HG03280 (cell line): ENCODE results near the gene ZNF557.
A peak's percentile ranks its signal among the peaks of the same experiment; 100 is the strongest.
"Not testable (repeated sequence)": the region's sequence is repeated elsewhere in the genome, so short reads cannot be mapped to it uniquely, and the experiment has no call there.

Experiments
- ATAC-seq: cut with Tn5 transposase; IDR thresholded peaks from one replicate; pipeline ENCODE4 v1.9.1; 2021; ENCODE audit warnings: mild to moderate bottlenecking, moderate library complexity; ENCODE audit not compliant: unreplicated experiment

Gene ZNF557

GRCh38 chr19:7069042-7069903, at the start of gene ZNF557:
Gene ZNF557 (plus strand): TSS chr19:7069703. CDS start chr19:7075075, 5,372 bp downstream.
- peak; percentile 93 for ATAC-seq

DNA sequence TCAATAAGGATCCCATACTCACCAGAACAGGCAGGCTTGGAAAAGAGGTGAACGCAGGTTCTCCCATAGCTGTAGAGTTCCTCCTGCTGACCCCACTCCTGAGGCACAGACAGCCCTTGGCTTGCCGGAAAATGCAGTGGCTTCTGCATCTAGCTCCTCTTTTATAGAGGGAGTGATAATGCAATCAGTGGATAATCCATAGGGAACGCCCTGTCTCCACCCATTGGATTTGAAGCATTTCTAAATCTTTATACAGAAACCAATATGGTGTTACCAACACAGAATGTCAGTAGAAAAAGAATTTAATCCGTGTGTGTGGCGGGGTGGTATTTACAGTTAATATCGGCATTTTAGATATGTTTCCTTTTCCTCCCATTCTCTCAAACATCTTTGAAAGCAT, 48.2 kb upstream of the ZNF557 start, which contains the start of gene MBD3L2B:
MBD3L2B (minus strand) TSS at position 101 of the 400 bp plus-strand sequence; CDS start at position 67, 34 bp downstream.
- ATAC-seq, result not testable (repeated sequence)

DNA sequence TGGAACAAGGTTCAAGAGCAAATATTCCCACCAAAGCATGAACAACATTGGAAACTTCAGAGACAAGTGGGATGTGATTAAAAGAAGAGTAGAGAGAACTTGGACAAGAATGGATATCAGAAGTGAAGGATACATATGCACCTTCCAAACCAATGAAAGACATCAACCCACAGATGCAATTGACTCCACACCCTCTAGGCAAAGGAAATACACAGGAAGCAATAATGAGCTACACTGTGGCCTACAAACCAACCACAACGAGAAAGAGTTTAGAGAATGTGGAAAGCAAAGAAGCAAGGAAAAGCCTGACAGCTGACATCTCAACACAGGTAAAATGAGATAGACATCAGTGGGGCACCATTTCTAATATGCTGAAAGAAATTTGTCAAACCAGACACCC, 40.7 kb upstream of the ZNF557 start:
- not testable (repeated sequence) for ATAC-seq

DNA sequence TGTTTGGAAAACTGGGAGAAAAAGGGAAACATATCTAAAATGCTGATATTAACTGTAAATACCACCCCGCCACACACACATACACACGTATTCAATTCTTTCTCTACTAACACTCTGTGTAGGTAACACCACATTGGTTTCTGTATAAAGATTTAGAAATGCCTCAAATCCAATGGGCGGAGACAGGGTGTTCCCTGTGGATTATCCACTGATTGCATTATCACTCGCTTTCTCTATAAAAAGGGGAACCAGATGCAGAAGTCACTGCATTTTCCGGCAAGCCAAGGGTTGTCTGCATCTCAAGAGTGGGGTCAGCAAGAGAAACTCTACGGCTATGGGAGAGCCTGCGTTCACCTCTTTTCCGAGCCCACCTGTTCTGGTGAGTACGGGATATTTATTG, 39.2 kb upstream of the ZNF557 start, which contains the start of gene MBD3L5:
MBD3L5 (plus strand) TSS at position 301 of the 400 bp plus-strand sequence; CDS start at position 335, 34 bp downstream.
- ATAC-seq, result not testable (repeated sequence)

- ATAC-seq, result not testable (repeated sequence)
Observed at GRCh38 chr19:7040079-7040478, 29.4 kb upstream of the ZNF557 start, which contains the start of gene MBD3L4. Gene MBD3L4 (minus strand): TSS chr19:7040179. CDS start chr19:7040144, 35 bp downstream.

- not testable (repeated sequence) for ATAC-seq
Observed at GRCh38 chr19:7041563-7041962, 27.9 kb upstream of the ZNF557 start.

DNA sequence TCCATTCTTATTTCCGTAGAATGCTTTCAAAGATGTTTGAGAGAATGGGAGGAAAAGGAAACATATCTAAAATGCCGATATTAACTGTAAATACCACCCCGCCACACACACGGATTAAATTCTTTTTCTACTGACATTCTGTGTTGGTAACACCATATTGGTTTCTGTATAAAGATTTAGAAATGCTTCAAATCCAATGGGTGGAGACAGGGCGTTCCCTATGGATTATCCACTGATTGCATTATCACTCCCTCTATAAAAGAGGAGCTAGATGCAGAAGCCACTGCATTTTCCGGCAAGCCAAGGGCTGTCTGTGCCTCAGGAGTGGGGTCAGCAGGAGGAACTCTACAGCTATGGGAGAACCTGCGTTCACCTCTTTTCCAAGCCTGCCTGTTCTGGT, 20.5 kb upstream of the ZNF557 start, which contains the start of gene MBD3L2:
MBD3L2 (plus strand) TSS at position 301 of the 400 bp plus-strand sequence; CDS start at position 354, 53 bp downstream.
- not testable (repeated sequence) for ATAC-seq

DNA sequence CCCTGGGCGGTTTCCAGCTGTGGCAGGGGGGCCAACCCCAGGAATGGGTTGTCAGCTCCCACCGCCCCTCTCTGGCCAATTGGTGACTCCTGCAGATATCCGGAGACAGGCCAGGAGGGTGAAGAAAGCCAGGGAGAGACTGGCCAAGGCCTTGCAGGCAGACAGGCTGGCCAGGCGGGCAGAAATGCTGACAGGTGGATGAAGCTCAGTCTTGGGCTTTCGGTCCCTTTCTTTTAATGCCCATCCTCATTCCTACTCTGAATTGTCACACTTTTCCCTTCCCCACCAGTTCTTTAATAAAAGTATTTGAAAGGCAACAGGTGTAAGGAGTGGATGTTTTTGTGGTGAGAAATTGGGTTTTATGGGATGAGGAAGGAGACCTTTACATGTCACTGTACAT, 18.1 kb upstream of the ZNF557 start:
- not testable (repeated sequence) for ATAC-seq

DNA sequence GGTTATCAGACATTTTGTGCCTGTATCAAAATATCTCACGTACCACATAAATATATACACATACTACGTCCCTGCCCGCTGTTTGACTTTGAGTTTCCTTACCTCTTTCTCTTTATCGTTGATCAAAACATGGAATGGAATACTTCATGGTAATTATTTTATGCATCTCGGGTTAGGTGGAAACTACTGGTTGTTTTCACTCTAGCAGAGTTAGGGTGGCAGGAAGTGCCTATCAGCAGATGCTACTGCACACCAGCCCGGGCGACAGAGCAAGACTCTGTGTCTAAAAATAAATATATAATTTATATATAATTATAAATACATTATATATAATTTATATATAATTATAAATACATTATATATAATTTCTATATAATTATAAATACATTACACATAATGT, 16.6 kb upstream of the ZNF557 start:
- not testable (repeated sequence) for ATAC-seq

DNA sequence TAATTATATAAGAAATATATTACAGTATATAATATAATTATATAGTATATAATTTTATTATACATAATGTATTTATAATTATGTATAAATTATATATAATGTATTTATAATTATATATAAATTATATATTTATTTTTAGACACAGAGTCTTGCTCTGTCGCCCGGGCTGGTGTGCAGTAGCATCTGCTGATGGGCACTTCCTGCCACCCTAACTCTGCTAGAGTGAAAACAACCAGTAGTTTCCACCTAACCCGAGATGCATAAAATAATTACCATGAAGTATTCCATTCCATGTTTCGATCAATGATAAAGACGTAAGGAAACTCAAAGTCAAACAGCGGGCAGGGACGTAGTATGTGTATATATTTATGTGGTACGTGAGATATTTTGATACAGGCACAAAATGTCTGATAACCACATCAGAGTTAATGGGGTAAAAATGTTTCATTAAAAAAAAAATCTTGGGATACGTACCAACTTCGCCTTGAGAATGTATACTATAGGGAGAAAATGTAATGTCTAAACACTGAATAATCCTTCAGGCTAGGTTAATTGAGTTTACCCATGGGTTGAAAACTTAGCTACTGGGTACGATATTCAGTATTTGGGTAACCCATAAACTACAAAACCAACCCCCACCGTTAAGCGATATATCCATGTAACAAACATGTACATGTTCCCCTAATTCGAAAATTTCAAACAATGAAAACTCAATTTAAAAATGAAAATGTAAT, 14.7 kb upstream of the ZNF557 start:
- ATAC-seq, result not testable (repeated sequence)

DNA sequence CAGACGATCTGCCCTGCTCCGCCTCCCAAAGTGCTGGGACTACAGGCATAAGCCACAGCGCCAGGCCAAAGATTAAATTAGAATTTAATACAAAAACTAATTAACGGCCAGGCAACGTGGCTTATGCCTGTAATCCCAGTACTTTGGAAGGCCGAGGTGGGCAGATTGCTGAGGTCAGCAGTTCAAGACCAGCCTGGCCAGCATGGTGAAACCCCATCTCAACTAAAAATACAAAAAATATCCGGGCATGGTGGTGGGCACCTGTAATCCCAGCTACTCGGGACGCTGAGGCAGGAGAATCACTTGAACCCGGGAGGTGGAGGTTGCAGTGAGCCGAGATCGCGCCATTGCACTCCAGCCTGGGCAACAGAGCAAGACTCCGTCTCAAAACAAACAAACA, 13.8 kb upstream of the ZNF557 start:
- ATAC-seq, result not testable (repeated sequence)

DNA sequence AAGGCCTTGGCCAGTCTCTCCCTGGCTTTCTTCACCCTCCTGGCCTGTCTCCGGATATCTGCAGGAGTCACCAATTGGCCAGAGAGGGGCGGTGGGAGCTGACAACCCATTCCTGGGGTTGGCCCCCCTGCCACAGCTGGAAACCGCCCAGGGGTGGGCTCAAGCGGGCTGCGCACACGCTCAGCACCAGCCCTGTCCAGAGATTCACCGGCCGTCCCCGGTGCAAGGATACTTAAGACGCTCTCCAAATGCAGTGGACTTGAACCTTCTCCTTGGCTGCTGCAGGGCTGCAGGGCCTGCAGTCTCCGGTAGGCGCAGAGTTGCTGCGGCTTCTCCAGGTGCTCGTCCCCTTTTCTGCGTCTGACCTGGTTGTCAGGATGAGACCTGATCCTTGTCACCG, 13.1 kb upstream of the ZNF557 start:
- ATAC-seq, result not testable (repeated sequence)

DNA sequence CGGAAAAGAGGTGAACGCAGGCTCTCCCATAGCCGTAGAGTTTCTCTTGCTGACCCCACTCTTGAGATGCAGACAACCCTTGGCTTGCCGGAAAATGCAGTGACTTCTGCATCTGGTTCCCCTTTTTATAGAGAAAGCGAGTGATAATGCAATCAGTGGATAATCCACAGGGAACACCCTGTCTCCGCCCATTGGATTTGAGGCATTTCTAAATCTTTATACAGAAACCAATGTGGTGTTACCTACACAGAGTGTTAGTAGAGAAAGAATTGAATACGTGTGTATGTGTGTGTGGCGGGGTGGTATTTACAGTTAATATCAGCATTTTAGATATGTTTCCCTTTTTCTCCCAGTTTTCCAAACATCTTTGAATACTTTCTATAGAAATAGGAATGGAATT, 10.9 kb upstream of the ZNF557 start, which contains the start of gene MBD3L3:
MBD3L3 (minus strand) TSS at position 101 of the 400 bp plus-strand sequence; CDS start at position 30, 71 bp downstream.
- ATAC-seq, result not testable (repeated sequence)

DNA sequence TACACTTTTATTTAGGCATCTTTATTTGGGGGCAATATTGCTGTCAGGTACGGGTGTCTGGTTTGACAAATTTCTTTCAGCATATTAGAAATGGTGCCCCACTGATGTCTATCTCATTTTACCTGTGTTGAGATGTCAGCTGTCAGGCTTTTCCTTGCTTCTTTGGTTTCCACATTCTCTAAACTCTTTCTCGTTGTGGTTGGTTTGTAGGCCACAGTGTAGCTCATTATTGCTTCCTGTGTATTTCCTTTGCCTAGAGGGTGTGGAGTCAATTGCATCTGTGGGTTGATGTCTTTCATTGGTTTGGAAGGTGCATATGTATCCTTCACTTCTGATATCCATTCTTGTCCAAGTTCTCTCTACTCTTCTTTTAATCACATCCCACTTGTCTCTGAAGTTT, 9.5 kb upstream of the ZNF557 start:
- not testable (repeated sequence) for ATAC-seq

DNA sequence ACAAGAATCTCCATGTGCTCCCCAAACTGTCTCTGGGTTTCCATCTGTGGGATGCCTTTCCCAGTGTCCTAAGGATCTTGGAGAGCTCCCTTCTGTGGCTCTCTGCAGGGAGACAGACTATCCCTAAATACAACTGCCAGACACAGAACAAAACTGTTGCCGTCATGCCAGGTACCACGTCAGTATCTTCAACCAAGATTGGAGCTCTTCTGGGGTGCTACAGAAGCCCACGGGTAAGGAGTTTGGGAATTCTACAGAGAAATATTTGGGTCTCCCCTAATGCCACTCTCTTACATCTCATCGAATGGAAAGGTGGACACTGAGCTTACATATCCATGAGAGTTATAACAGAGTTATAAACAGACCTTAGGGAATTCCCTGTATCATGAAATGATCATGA, 6.2 kb upstream of the ZNF557 start:
- ATAC-seq, result no peak

GRCh38 chr19:7063764-7064418, 5.6 kb upstream of the ZNF557 start:
- no peak for ATAC-seq

DNA sequence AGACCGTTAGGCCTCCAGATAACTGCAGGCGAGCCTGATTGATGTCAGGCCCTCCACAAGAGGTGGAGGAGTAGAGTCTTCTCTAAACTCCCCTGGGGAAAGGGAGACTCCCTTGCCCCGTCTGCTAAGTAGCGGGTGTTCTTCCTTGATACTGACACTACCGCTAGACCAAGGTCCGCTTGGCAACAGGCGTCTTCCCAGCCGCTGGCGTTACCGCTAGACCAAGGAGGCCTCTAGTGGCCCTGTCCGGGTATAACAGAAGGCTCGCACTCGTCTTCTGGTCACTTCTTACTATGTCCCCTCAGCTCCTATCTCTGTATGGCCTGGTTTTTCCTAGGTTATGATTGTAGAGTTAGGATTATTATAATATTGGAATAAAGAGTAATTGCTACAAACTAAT, 2.4 kb upstream of the ZNF557 start:
- not testable (repeated sequence) for ATAC-seq

DNA sequence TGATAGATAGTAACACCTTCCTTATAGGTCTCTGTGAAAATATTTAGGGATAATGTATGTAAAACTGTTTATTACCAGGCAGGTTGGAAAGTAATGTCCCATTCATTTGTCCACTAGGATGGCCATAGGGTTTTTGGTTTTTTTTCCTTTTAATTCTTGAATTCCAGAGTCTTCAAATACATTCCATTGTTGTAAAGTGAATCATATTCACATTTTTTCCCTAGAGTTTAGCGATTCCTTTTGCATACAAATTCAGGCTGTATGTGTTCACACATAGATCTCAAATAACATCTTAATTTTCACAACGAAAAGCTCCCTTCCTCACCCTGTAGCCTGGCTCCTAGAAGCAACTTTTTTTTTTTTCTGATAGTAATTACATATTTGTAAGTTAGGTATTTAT, 1.8 kb upstream of the ZNF557 start:
- no peak for ATAC-seq

DNA sequence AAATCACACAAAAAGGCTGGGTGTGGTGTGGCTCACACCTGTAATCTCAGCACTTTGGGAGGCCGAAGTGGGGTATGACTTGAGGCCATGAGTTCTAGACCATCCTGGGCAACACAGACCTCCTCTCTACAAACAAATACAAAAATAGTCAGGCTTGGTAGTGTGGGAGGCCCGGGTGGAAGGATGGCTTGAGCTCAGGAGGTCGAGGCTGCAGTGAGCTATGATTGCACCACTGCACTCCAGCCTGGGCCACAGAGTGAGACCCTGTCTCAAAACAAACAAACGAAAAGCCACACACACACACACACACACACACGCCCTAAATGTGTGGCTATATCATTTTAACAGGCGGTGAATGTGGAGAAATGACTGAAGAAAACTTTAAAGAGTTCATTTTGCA, 904 bp upstream of the ZNF557 start:
- no peak for ATAC-seq

DNA sequence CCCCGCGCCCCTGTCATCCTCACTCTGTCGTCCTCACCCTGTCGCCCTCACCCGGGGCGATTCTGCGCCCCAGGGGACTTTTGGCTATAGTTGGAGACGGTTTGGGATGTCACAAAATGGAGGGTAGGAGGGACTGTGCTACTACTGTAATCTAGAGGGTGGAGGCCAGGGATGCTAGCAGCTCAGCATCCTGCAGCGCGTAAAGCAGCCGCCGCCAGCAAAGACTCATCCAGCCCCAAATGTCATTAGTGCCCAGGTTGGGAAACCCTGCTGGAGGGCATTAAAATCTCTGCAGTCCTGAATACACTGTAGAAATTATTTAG, 362 bp downstream of the ZNF557 start:
- ATAC-seq, result no peak

GRCh38 chr19:7072541-7072940, 3.0 kb downstream of the ZNF557 start:
- ATAC-seq, result no peak
